ENCODE measurements around the gene LRP2.

DNA sequence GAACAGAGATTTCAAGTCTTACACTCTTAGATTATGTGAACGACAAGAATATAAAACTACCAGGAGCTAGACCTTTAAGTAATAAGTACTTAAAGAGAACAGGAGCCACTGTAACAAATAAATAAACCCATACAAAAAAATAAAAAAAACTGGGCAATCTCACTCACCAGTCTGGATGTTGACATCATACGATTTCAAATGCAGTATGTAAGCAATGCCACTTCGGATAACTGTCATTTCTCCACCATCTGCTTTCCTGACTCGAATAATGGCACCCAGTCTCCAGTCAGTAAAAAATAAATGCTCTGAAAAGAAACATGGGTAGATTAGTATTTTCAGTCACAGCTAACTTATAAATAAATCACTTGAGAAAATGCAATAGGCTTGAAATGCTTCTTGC is 115.1 kb downstream of the LRP2 start:
- TF ChIP-seq, protein P1, sequence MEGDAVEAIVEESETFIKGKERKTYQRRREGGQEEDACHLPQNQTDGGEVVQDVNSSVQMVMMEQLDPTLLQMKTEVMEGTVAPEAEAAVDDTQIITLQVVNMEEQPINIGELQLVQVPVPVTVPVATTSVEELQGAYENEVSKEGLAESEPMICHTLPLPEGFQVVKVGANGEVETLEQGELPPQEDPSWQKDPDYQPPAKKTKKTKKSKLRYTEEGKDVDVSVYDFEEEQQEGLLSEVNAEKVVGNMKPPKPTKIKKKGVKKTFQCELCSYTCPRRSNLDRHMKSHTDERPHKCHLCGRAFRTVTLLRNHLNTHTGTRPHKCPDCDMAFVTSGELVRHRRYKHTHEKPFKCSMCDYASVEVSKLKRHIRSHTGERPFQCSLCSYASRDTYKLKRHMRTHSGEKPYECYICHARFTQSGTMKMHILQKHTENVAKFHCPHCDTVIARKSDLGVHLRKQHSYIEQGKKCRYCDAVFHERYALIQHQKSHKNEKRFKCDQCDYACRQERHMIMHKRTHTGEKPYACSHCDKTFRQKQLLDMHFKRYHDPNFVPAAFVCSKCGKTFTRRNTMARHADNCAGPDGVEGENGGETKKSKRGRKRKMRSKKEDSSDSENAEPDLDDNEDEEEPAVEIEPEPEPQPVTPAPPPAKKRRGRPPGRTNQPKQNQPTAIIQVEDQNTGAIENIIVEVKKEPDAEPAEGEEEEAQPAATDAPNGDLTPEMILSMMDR (IDR thresholded peaks at IDR 0.05; ENCODE audit: low read depth, low read length): no peak
- TF ChIP-seq POLR2A (IDR thresholded peaks at IDR 0.05; ENCODE audit: extremely low read depth, insufficient read length) (no peak), MYC (IDR thresholded peaks at IDR 0.05; ENCODE audit: low read depth, low read length) (no peak), MAX (IDR thresholded peaks at IDR 0.05; ENCODE audit: low read depth, low read length) (no peak)

All from NB4 (cell line).